Prostate gland (tissue), 2 donors: ENCODE results near the gene CROCC2.

ENCODE experiments used
- POLR2AphosphoS5 ChIP-seq: sonication (generic); formaldehyde crosslinking; IDR thresholded peaks from one replicate; pipeline ENCODE4 v1.6.1; 2017; ENCODE audit warnings: antibody characterized with exemption
- TF ChIP-seq, protein P1 (sequence below), 4 experiments: fragments of 200-600 bp in 2 of 4; fragments of 450-650 bp in 2 of 4; sonication (generic) in 2 of 4; IDR thresholded peaks; 1 replicate in 3 of 4; 2 replicates in 1 of 4; pipeline ENCODE4 v1.5.1; 2016 to 2019; ENCODE audit warnings: antibody characterized with exemption in 4 of 4, mild to moderate bottlenecking in 2 of 4, moderate library complexity in 2 of 4

DNA sequence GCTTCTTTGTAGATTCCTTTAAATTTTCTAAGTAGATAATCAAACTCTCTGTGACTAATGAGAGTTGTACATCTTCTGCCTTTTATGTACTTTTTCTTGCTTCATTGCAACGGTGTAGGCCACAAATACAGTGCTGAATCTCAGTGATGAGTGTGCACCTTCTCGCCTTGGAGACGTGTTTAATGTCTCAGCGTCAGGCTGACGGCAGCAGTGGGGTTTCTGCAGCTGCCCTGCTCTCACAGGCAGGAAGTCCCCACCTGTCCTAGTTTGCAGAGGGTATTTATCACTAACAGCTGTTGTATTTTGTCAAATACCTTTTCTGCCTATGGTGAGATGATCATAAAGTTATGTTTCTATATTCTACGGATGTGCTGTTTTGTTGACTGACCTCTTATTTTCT, 24.2 kb upstream of the CROCC2 start:
- TF ChIP-seq, protein P1, sequence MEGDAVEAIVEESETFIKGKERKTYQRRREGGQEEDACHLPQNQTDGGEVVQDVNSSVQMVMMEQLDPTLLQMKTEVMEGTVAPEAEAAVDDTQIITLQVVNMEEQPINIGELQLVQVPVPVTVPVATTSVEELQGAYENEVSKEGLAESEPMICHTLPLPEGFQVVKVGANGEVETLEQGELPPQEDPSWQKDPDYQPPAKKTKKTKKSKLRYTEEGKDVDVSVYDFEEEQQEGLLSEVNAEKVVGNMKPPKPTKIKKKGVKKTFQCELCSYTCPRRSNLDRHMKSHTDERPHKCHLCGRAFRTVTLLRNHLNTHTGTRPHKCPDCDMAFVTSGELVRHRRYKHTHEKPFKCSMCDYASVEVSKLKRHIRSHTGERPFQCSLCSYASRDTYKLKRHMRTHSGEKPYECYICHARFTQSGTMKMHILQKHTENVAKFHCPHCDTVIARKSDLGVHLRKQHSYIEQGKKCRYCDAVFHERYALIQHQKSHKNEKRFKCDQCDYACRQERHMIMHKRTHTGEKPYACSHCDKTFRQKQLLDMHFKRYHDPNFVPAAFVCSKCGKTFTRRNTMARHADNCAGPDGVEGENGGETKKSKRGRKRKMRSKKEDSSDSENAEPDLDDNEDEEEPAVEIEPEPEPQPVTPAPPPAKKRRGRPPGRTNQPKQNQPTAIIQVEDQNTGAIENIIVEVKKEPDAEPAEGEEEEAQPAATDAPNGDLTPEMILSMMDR (IDR thresholded peaks at IDR 0.05): no peak
- no peak for TF ChIP-seq POLR2AphosphoS5
